WTC11 (cell line): ENCODE results near the gene CMC1. TPM values are rescaled to one million over a fixed set of nuclear protein-coding genes. Genes with fewer than 3 reads are reported as not detected.

ENCODE experiments used
- ATAC-seq: fragments of 200-7000 bp; cut with Tn5 transposase; 2 replicates; pipeline ENCODE4 v1.10.0; 2021; ENCODE audit warnings: mild to moderate bottlenecking, moderate library complexity
- CTCF ChIA-PET: fragments of 300-600 bp; sonication (Branson Sonifier 250); formaldehyde crosslinking; loops from one replicate; lab custom pipeline; 2021; ENCODE audit warnings: antibody characterized with exemption; lab: Charles Lee
- POLR2A ChIA-PET: fragments of 350-600 bp; sonication (Branson Sonifier 250); formaldehyde crosslinking; loops from one replicate; lab custom pipeline; 2021; ENCODE audit warnings: antibody characterized with exemption; lab: Charles Lee
- DNase-seq: peaks from one replicate; pipeline ENCODE4 v3.0.0; 2021; ENCODE audit warnings: low spot score
- H3K27ac Mint-ChIP-seq: 2 replicates; pipeline ENCODE4 v1.8.0; 2021; ENCODE audit warnings: mixed read lengths
- H3K27me3 Mint-ChIP-seq: 2 replicates; pipeline ENCODE4 v1.8.0; 2021; ENCODE audit warnings: low read depth, mild to moderate bottlenecking, moderate library complexity, mixed read lengths
- H3K36me3 Mint-ChIP-seq: 2 replicates; pipeline ENCODE4 v1.8.0; 2021; ENCODE audit warnings: mixed read lengths
- H3K4me1 Mint-ChIP-seq: 2 replicates; pipeline ENCODE4 v1.8.0; 2022; ENCODE audit warnings: mixed read lengths
- H3K4me3 Mint-ChIP-seq: 2 replicates; pipeline ENCODE4 v1.8.0; 2021; ENCODE audit warnings: mild to moderate bottlenecking, moderate library complexity, mixed read lengths
- H3K9me3 Mint-ChIP-seq: 2 replicates; pipeline ENCODE4 v1.8.0; 2021; ENCODE audit warnings: mixed read lengths
- ATF1 ChIP-seq: sonication (generic); formaldehyde crosslinking; IDR thresholded peaks from 2 replicates; pipeline ENCODE4 v1.8.1; 2023; ENCODE audit warnings: mild to moderate bottlenecking, moderate library complexity, missing genetic modification reagents
- ATF6 ChIP-seq: sonication (generic); formaldehyde crosslinking; IDR thresholded peaks from 2 replicates; pipeline ENCODE4 v1.8.1; 2023; ENCODE audit warnings: mild to moderate bottlenecking, missing genetic modification reagents
- CREM ChIP-seq: sonication (generic); formaldehyde crosslinking; IDR thresholded peaks from 2 replicates; pipeline ENCODE4 v1.8.1; 2022; ENCODE audit warnings: mild to moderate bottlenecking, missing genetic modification reagents, moderate library complexity
- EMX1 ChIP-seq: fragments of 250-450 bp; sonication (Bioruptor Pico); IDR thresholded peaks from 2 replicates; pipeline ENCODE4 v1.8.0; 2021; ENCODE audit warnings: mild to moderate bottlenecking
- ERG ChIP-seq: fragments of 250-450 bp; sonication (Bioruptor Pico); IDR thresholded peaks from 2 replicates; pipeline ENCODE4 v1.8.0; 2021; ENCODE audit warnings: mild to moderate bottlenecking
- FOXK1 ChIP-seq: sonication (generic); formaldehyde crosslinking; IDR thresholded peaks from 2 replicates; pipeline ENCODE4 v1.8.0; 2022; ENCODE audit warnings: mild to moderate bottlenecking, moderate library complexity, missing genetic modification reagents
- FOXP4 ChIP-seq: sonication (generic); formaldehyde crosslinking; IDR thresholded peaks from 2 replicates; pipeline ENCODE4 v1.8.0; 2022; ENCODE audit warnings: mild to moderate bottlenecking, missing genetic modification reagents
- GRHL2 ChIP-seq: fragments of 250-450 bp; sonication (Bioruptor Pico); IDR thresholded peaks from 2 replicates; pipeline ENCODE4 v1.8.0; 2022; ENCODE audit warnings: mild to moderate bottlenecking, moderate library complexity; ENCODE audit not compliant: insufficient replicate concordance, severe bottlenecking
- MAX ChIP-seq: sonication (generic); formaldehyde crosslinking; IDR thresholded peaks from 2 replicates; pipeline ENCODE4 v1.8.0; 2022; ENCODE audit warnings: mild to moderate bottlenecking, missing genetic modification reagents
- STAT6 ChIP-seq: sonication (generic); formaldehyde crosslinking; conservative IDR thresholded peaks from 2 replicates; pipeline ENCODE4 v1.8.1; 2023; ENCODE audit warnings: mild to moderate bottlenecking, low read depth, missing genetic modification reagents, moderate library complexity
- ZBTB21 ChIP-seq: sonication (generic); formaldehyde crosslinking; IDR thresholded peaks from 2 replicates; pipeline ENCODE4 v1.8.1; 2023; ENCODE audit warnings: mild to moderate bottlenecking, missing genetic modification reagents, borderline replicate concordance
- ZNF219 ChIP-seq: sonication (generic); formaldehyde crosslinking; IDR thresholded peaks from 2 replicates; pipeline ENCODE4 v1.8.0; 2023; ENCODE audit warnings: missing genetic modification reagents, mild to moderate bottlenecking, borderline replicate concordance
- ZNF263 ChIP-seq: sonication (generic); formaldehyde crosslinking; IDR thresholded peaks from 2 replicates; pipeline ENCODE4 v1.8.1; 2022; ENCODE audit warnings: low read depth, mild to moderate bottlenecking, moderate library complexity, missing genetic modification reagents
- ZNF396 ChIP-seq: fragments of 250-450 bp; sonication (Bioruptor Pico); IDR thresholded peaks from 2 replicates; pipeline ENCODE4 v1.8.0; 2021; ENCODE audit warnings: mild to moderate bottlenecking, moderate library complexity, borderline replicate concordance
- ZNF425 ChIP-seq: fragments of 250-450 bp; sonication (Bioruptor Pico); conservative IDR thresholded peaks from 2 replicates; pipeline ENCODE4 v1.9.0; 2021; ENCODE audit warnings: mild to moderate bottlenecking
- ZNF532 ChIP-seq: fragments of 250-450 bp; sonication (Bioruptor Pico); IDR thresholded peaks from 2 replicates; pipeline ENCODE4 v1.9.0; 2021; ENCODE audit warnings: mild to moderate bottlenecking, borderline replicate concordance
- total RNA-seq: library from RNA; stranded (reverse); gene quantifications from 3 replicates; pipeline ENCODE4 v1.2.3, GENCODE V29; 2021

The CMC1 gene
- total RNA-seq, 1 experiment from 2014 or later, result 25.3 TPM

- ATAC-seq (no peak), DNase-seq (no peak)
- Mint-ChIP-seq H3K4me3 (no peak overlapping the region), H3K4me1 (no peaks in the 10 kb centered on the region), H3K9me3 (no peaks in the 10 kb centered on the region), H3K27ac (no peak overlapping the region)
- CTCF ChIA-PET, result no interaction called here
- TF ChIP-seq EMX1 (CRISPR knock-in tag) (no peak), MAX (no peak), CREM (CRISPR knock-in tag) (no peak), ATF6 (CRISPR knock-in tag) (no peak), ATF1 (CRISPR knock-in tag) (no peak)
- TF ChIP-seq, all 79 proteins: peak for 0
- POLR2A ChIA-PET, result no interaction called here
- H3K36me3 Mint-ChIP-seq, result no peaks in the 10 kb centered on the region
- peaks cover 20% of the 10 kb centered on the region for H3K27me3 Mint-ChIP-seq
These were observed 34.9 kb upstream of the CMC1 start for GRCh38 chr3:28206479-28206878.

GRCh38 chr3:28207000-28207733 is 34.3 kb upstream of the CMC1 start:
- ATAC-seq (no peak), DNase-seq (no peak)
- no peaks in the 10 kb centered on the region for H3K4me1 Mint-ChIP-seq
- no peak overlapping the region for H3K4me3 Mint-ChIP-seq
- ChIA-PET POLR2A (no interaction called here), CTCF (no interaction called here)
- peaks cover 19% of the 10 kb centered on the region for H3K27me3 Mint-ChIP-seq
- no peak overlapping the region for H3K27ac Mint-ChIP-seq
- no peaks in the 10 kb centered on the region for H3K9me3 Mint-ChIP-seq
- H3K36me3 Mint-ChIP-seq, result no peaks in the 10 kb centered on the region
- no peak for TF ChIP-seq ZNF425 (CRISPR knock-in tag)
- no peak for TF ChIP-seq ZNF396
- no peak for TF ChIP-seq ATF6 (CRISPR knock-in tag)
- TF ChIP-seq ZNF219 (CRISPR knock-in tag), result no peak
- no peak for TF ChIP-seq GRHL2
- no peak for TF ChIP-seq ZNF532 (CRISPR knock-in tag)
- TF ChIP-seq FOXK1 (CRISPR knock-in tag), result no peak
- no peak for TF ChIP-seq ZBTB21 (CRISPR knock-in tag)
- TF ChIP-seq ERG (CRISPR knock-in tag), result no peak
- no peak for TF ChIP-seq ZNF263 (CRISPR knock-in tag)
- TF ChIP-seq FOXP4 (CRISPR knock-in tag), result no peak
- TF ChIP-seq STAT6, result no peak
